ENCODE measurements around the gene YOD1.

DNA sequence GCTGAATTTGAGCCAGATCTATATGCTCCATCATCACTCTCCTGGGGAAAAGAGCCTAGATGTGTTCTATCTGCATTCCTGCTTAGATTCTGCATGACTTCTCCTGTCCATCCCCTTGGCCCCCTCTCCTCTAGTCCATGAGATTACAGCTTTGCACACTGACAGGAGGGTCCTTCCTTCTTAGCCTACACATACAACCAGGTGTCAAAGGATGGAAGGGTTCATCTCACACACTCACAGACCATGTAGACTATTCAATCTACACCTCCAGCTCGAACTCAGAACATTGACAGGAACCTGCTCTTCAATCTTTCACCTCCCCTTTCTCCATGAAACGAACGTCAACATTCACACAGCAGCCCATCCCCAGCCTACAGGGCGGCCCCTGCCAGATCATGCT, 32.3 kb downstream of the YOD1 start:
- TF ChIP-seq, protein P1, sequence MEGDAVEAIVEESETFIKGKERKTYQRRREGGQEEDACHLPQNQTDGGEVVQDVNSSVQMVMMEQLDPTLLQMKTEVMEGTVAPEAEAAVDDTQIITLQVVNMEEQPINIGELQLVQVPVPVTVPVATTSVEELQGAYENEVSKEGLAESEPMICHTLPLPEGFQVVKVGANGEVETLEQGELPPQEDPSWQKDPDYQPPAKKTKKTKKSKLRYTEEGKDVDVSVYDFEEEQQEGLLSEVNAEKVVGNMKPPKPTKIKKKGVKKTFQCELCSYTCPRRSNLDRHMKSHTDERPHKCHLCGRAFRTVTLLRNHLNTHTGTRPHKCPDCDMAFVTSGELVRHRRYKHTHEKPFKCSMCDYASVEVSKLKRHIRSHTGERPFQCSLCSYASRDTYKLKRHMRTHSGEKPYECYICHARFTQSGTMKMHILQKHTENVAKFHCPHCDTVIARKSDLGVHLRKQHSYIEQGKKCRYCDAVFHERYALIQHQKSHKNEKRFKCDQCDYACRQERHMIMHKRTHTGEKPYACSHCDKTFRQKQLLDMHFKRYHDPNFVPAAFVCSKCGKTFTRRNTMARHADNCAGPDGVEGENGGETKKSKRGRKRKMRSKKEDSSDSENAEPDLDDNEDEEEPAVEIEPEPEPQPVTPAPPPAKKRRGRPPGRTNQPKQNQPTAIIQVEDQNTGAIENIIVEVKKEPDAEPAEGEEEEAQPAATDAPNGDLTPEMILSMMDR (IDR thresholded peaks at IDR 0.05): no peak
- no peak for TF ChIP-seq POLR2A (IDR thresholded peaks at IDR 0.05)

All from thyroid gland (tissue), 4 donors.